HTR-8/SVneo (cell line): ENCODE results near the gene NAV2.

Experiments
- DNase-seq: peaks from one replicate; pipeline ENCODE4 v3.0.0; 2011; ENCODE audit warnings: low spot score, mixed read lengths; ENCODE audit not compliant: insufficient read length
- FAIRE-seq: peaks from 2 replicates; lab custom pipeline; 2011; peaks lifted over from hg19 to GRCh38; lab: Jason Lieb, UNC

Gene NAV2

DNA sequence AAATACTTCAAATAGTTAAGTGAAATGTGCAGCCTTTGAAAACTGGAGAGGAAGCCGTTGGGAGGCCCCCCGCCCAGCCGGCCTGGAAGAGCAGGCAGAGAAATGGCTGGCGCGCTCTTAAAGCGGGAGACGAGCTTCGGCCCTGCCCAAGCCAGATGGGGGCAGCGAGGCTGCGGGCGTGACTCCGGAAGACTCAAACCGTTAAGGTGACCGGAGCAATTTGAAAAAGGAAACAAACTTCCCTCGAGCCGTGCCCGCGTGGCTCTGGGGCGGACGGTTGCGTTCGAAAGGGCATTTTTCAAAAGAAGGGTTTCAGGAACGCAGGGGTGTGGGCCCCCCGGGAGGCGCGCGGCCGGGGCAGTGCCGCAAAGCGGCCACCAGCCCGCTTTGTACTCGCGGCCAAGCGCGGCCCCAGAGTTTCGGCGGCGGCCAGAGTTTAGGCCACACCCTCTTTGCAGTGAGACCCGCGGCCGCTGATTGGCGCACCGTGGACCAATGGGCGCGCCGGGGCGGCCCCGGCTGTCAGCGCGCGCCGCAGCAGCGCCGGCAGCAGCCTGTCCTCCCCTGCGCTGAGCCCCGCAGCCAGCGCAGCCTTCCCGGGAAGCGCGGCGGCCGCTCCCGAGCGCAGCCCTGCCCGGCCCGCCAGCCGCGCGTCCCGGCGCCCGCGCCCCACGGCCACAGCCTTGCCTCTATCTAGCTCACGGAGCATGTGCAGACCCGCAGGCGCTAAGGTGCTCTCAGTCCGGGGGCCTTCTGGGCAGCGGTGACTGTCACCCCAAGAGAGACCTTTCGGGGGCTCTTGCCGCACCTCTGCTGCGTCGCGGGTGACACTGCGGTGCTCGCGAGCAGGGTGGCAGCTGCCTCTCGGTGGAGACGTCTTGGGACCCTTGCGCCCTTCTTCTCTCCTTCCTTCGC, at the start of gene NAV2:
Gene NAV2, plus strand, starts transcription at position 557 of the 915 bp plus-strand sequence. CDS start 859 bp downstream, outside the sequence.
- peak; percentile 88 for DNase-seq
- peak; percentile 94 for FAIRE-seq

GRCh38 chr11:19663206-19663605, 49.4 kb upstream of the NAV2 start:
- DNase-seq (no peak), FAIRE-seq (no peak)

GRCh38 chr11:19664886-19665548, 47.6 kb upstream of the NAV2 start:
- no peak for FAIRE-seq
- DNase-seq: no peak

DNA sequence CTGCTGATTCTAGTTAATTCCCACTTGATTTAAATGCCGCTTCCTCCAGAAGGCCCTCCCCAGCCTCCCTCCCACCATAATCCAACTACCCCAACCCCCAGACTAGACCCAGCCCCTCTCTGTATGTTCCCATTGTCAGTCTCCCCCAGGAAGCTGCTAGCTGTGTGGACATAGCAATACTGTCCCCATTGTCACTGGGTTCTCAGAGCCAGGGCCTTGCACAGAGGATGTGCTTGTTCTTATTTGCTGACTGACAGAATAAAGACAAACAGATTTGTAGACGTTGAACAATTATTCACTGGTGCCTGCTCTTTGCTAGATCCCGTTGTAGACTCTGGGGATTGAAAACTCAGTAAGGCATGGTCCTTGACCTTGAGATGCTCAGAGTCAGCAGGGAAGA, 45.7 kb upstream of the NAV2 start:
- DNase-seq: no peak
- FAIRE-seq: no peak

GRCh38 chr11:19669511-19669910, 43.1 kb upstream of the NAV2 start:
- no peak for FAIRE-seq
- no peak for DNase-seq

- FAIRE-seq (peak; percentile 73), DNase-seq (no peak)
These were observed 42.4 kb upstream of the NAV2 start for GRCh38 chr11:19670030-19670791.

DNA sequence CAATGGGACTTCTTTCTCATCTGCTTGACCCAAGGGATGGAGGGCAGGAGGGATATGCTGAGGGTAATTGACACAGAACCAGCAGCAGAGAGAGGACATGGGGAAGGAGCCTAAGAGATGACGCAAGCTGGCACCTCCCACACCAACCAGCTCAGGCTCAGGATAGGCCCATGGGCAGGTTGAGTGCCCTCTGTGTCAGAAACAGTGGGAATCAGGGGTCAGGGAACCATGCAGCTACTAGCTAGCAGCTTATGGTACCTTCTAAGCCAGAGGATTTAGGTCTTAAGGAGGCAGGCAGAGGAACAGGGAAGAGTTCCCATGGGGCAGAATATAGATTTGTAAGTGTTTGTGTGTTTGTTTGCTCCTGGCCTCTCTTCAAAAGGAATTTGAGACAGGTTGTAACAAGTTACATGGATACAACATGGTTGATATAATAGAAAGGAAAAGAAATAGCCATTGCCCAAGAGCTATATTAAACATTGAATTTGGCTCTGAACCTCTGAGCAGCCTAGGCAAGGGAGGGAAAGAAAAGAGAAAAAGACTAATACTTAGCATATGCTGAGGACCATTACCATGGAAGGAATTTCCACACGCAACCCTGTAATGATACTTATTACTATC, 39.9 kb upstream of the NAV2 start:
- DNase-seq: no peak
- no peak for FAIRE-seq

DNA sequence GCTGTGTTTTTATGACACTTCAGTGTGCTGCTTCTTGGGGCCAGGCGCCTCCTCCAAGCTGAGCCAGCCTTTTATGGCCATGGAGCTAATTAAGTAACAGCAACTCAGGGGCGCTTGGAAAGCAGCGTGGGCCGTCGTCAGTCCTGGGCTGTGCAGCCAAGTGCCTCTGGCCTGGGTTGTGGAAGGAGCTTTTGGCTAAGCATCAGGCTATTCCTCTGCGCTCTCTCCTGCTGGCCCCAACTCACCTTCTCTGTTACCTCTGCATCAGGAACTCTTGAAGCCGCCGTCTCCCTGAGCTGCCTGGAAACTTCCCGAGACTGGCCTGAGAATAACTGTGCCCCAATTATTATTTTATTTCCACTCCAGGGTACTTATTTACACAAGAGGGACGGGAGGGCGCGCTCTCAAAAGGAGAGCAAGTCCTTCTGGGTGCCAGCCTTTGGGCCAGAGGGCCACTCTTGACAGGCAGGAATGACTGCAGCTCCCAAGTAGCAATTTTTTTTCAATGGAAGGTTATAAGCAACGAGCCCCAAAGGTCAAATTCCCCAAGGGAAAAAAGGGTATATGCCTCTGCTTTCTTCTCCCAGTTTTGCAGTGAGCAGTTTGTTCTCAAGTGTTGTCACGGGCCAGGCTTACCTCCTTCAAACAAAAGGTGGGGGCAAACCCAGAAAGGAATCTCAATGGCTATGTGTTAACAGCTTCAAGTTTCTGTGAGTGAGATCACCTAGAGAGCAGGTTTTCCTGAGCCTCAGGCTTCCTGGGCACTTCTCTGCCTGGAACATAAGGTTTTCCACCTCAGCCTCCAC, 38.5 kb upstream of the NAV2 start:
- DNase-seq (no peak), FAIRE-seq (no peak)

DNA sequence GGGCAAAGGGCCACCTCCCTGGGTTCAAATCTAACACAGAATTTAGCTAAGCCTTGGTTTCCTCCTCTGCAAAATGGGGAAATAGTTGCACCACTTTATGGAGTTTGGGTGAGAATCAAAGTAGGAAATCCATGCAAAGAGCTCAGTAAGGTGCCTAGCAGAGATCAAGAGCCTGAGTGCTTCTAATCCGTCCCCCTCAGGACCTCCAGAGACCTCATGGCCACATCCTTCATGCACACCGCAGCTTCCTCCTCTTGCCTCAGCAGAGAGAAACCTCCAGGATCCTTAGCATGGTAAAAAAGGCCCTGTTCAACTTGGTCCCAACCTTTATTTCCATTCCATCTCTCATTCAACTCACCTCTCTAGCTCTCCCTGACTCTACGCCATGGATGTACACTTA, 37.8 kb upstream of the NAV2 start:
- no peak for FAIRE-seq
- DNase-seq: no peak

DNA sequence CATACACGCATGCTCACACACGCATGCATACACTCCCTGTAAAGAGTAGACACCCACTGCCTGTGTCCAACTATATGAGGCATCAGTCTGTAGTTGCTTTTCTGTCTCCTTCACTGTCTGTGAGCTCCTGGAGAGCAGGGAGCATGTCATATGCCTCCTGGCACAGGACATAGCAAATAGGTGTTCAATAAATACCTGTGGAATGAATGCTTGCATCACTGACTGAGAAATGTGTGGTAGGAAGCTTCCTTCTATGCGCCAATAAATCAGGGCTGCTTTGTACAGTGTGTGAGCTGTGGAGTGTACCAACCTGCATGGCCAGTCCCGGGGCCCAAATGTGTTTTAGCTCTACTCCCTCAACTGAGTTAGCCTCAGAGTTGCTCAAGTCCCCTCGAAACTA, 37.2 kb upstream of the NAV2 start:
- DNase-seq (no peak), FAIRE-seq (no peak)

- DNase-seq (no peak), FAIRE-seq (no peak)
These were observed 35.9 kb upstream of the NAV2 start for GRCh38 chr11:19676475-19677380.

- DNase-seq: no peak
- no peak for FAIRE-seq
These were observed 35.1 kb upstream of the NAV2 start for GRCh38 chr11:19677381-19678080.

GRCh38 chr11:19679952-19680828, 32.4 kb upstream of the NAV2 start:
- DNase-seq (peak; percentile 81), FAIRE-seq (peak; percentile 76)

DNA sequence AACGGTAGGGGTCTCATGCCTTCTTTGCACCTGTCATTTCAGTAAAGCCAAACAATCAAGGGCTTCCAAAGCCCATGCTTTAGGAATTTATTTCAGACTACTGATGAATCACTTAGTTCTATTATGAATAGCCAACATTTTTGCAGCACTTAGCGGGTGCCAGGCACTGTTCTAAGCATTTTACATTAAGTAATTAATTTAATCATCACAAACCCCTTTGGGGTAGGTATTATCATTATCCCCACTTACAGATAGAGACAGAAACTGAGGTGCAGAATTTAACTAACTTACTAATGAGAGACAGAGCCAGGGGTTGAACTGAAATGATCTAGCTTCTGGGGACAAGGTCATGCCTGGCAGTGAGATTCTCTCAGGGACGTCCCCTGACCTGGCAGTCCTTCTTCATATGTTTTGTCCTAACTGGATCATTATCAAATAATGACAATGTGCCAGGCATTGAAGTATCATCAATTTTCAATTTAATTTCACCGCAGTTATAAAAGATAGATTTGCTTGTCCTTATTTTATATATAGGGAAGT, 31.7 kb upstream of the NAV2 start:
- FAIRE-seq (no peak), DNase-seq (no peak)

DNA sequence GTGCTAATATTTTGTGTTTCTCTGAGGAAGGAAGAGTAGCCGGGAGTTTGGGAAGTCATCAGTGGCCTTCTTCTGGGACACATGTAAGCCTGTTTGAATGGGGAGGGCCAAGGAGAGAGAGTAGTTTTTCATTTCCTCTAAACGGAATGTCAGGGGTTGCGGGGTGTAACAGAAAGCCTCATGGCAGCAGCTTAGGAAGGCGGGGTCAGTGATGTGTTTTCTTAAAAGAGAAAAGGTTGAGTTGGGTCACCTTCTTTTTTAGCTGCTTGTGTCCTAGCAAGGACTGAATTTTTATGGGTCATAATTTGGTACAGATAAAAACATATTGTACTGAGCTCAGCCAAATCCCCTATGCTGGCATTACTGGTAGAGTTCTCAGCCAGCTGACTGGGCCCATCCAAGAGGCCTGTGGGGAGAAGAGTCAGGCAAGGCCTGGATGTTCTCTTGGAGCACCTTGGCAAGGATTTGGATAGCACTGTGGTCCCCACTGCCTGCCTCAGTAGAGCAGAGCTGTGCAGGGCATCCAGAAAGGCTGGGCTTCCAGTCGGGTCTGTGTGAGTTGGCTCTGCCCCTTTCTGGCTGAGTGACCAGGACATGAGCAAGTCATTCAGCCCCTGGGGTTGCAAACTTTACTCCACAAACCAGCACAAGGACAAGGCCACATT, 29.4 kb upstream of the NAV2 start:
- no peak for DNase-seq
- no peak for FAIRE-seq

DNA sequence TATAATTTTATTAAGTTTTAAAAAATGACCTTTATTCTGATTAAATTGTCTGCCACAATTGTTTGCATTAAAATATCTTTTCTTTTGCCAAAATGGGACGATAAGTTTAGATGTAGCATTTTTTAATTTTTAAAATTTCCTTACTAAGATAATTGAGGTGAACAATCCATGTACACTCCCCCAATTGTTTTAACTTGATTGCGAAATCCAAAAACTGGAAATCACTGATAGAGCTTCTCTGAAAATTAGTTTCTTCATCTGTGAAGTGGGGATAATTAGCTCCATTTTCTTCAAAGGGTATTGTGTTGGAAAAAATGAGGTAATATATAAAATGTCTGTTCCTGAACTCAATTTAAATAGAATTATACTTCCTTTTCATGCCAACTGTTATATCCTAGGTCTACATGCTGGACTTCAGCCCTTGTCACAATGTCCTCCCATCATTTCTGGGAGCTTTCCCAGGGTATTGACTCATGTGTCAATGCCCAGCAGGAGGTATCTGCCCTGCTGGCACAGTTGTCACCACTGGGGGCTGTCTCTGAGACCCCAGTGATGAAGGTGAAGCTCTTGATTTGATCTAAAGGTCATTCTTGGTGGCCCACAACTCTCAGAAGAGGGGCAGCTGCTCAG, 28.7 kb upstream of the NAV2 start:
- DNase-seq: no peak
- no peak for FAIRE-seq
